Heart left ventricle (tissue), 16 donors: Measurements from ENCODE around the gene PTGR3. TPM values are rescaled to one million over a fixed set of nuclear protein-coding genes. Genes with fewer than 3 reads are reported as not detected.

Source experiments
- ATAC-seq, 4 donors: fragments of 200-7000 bp; cut with Tn5 transposase; one replicate each; pipeline ENCODE4 v1.9.1; 2020 to 2022; ENCODE audit warnings: moderate library complexity in 4 of 4, mild to moderate bottlenecking in 3 of 4, moderate number of reproducible peaks in 1 of 4
- DNase-seq, 5 donors: peaks; one replicate each; pipeline ENCODE4 v3.0.0-alpha.2; 2020
- H3K27ac ChIP-seq, 12 donors: fragments of 200-600 bp; sonication (generic) in 4 of 12; one replicate each; pipeline versions ENCODE4 v1.5.0 to v1.8.0; 2016 to 2022; ENCODE audit warnings: mild to moderate bottlenecking in 2 of 12
- H3K27me3 ChIP-seq, 9 donors: fragments of 200-600 bp; sonication (generic) in 2 of 9; one replicate each; pipeline versions ENCODE4 v1.5.1 to v1.8.0; 2016 to 2022; ENCODE audit warnings: mild to moderate bottlenecking in 3 of 9
- H3K36me3 ChIP-seq, 9 donors: fragments of 200-600 bp; sonication (generic) in 2 of 9; one replicate each; pipeline versions ENCODE4 v1.5.0 to v1.8.0; 2018 to 2022; ENCODE audit warnings: mild to moderate bottlenecking in 2 of 9
- H3K4me1 ChIP-seq, 12 donors: fragments of 200-600 bp; sonication (generic) in 4 of 12; one replicate each; pipeline versions ENCODE4 v1.5.0 to v1.8.0; 2016 to 2022; ENCODE audit warnings: mild to moderate bottlenecking in 3 of 12
- H3K4me3 ChIP-seq, 12 donors: fragments of 200-600 bp; sonication (generic) in 4 of 12; one replicate each; pipeline versions ENCODE4 v1.5.0 to v1.8.0; 2017 to 2022; ENCODE audit warnings: mild to moderate bottlenecking in 9 of 12, moderate library complexity in 4 of 12
- H3K9me3 ChIP-seq, 12 donors: fragments of 200-600 bp; sonication (generic) in 4 of 12; one replicate each; pipeline versions ENCODE4 v1.5.0 to v1.8.0; 2016 to 2022; ENCODE audit warnings: mild to moderate bottlenecking in 1 of 12
- POLR2A ChIP-seq, 2 donors: fragments of 450-650 bp; IDR thresholded peaks; one replicate each; pipeline ENCODE4 v1.6.1; 2017; ENCODE audit warnings: antibody characterized with exemption in 2 of 2, mild to moderate bottlenecking in 2 of 2, moderate library complexity in 2 of 2
- WGBS, 4 donors: extraction: QIAGEN DNeasy Blood & Tissue Kit in 2 of 4; methylation state at CpG; one replicate each; pipeline versions ENCODE4 v1.1.5 to v1.1.7; 2013 to 2018; 5-methylcytosine and 5-hydroxymethylcytosine counted together
- intact Hi-C, 10 donors: fragments of 100-400 bp; cut with DNase I; formaldehyde crosslinking; loops; one replicate each; pipeline versions ENCODE4 v1.11.1 to v1.14.2; 2022
- polyA plus RNA-seq, 2 donors: library from polyadenylated mRNA; stranded (reverse); fragments of 200-250 nt; gene quantifications; one replicate each; pipeline ENCODE4 v1.2.3, GENCODE V29; 2013
- total RNA-seq, 9 donors: library from RNA; depleted of rRNA in 2 of 9; stranded (reverse); fragments of >200 nt in 2 of 9; fragmentation: NEBNext Ultra II Directional in 3 of 9; extraction: Animal tissue kit (Norgen Biotek cat#: 25700) in 3 of 9; gene quantifications; one replicate each; pipeline versions ENCODE4 v1.1.0 to v1.2.4, GENCODE V29; 2016 to 2023
- TF ChIP-seq, protein P1 (sequence below), 12 donors: fragments of 200-600 bp; sonication (generic) in 4 of 12; IDR thresholded peaks; one replicate each; pipeline versions ENCODE4 v1.5.0 to v1.8.0; 2018 to 2022; ENCODE audit warnings: antibody characterized with exemption in 12 of 12, mild to moderate bottlenecking in 5 of 12
- donor health status: ischemic (EF 13 %, LVEDD 7.1; RV severe dilation, severe dysfunction).
- donor health status: healthy with polysubstance abuse.
- donor health status: DM: no; HTN: yes; CAD: no.
- donor health status: DM: no; HTN: no; CAD: no.
- donor health status: ischemic (EF 25% LVEDD 6.9; RV normal size, moderate dysfunction).
- donor health status: ischemic (EF 25% LVEDD 5.7; RV mildly dilated, moderate dysfunction).
- donor health status: healthy.
- donor health status: DM: yes; HTN: yes; CAD: no.
- donor health status: ischemic (EF 35%, LVEDD 5.7; RV mildly dilated, moderate dysfunction).
- donor health status: nonischemic (EF 11% LVEDD 7.7; RV severe dilation, severe dysfunction).
- donor health status: DM: yes; HTN: yes; CAD: no.
- donor health status: PGD.
- donor health status: ischemic (EF 29% LVEDD 5.4; RV normal size, mild dysfunction).
- donor health status: nonischemic (EF 23%, LVEDD 6.1; RV moderate dilation, normal function).

Gene PTGR3
- total and polyA plus RNA-seq, 11 donors: 13.6 to 58.2 (median 49.1) TPM

DNA sequence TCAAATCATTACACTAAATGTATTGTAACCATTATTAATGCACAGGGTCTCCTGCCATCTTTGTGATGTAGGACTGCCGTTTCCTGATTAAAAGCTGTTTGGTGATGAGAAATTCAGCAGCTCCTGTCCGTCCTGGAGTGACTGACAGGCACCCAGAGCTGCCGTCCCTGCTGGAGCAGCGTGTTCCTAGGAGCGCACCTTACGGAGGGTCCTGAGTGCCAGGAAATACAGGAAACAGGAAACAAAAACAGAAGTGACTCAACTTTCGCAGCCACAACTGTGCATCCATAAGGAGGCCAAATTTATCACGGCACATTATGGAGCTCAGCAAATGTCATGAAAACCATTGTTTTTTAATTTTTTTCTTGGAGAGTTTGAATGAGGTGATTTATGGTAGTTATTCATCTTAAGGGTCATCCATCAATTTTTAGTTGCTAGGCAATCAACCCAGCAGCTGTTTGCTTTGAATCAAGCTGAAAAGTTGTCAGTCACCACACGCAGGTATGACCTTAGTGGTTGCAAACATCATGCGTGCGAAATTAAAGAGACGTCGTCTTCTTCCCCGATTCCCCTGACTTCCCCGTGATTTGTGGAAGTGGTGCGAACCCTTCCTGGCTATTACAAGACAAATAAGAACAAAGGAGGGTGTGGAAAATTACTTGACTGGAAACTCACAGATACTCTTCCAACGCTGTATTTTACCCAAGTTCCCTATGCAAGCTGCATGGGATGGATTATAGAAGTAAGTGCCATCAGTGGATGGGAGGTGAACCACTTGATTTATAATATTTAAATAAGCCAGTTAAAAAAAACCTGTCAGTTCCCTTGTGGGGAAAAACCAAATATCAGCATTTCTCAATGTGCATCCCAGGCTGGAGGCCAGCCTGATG, 21.5 kb upstream of the PTGR3 start:
- peak in 2 of 4 donors; percentile 48 to 76 for ATAC-seq
- intact Hi-C loops: no loop called here
- H3K4me3 ChIP-seq: no peak overlapping the region

GRCh38 chr18:75229437-75229836, 20.5 kb upstream of the PTGR3 start:
- no peak overlapping the region for H3K4me3 ChIP-seq
- intact Hi-C loops: no loop called here

More for the DNA sequence above, 21.5 kb upstream of the PTGR3 start:
- no peaks in the 10 kb centered on the region for H3K9me3 ChIP-seq
- no peaks in the 10 kb centered on the region for H3K27me3 ChIP-seq
- WGBS, 4 donors: 62 to 76% (median 70%) methylated on average over 17 of the region's 17 CpGs
- H3K4me1 ChIP-seq: peaks cover 0 to 54% (median 42%) of the 10 kb centered on the region in 12 donors
- H3K36me3 ChIP-seq: peaks cover 0 to 3% (median 0%) of the 10 kb centered on the region in 9 donors
- H3K27ac ChIP-seq: peak overlapping the region in 11 of 12 donors; percentile 25 to 77 (median 41)
- DNase-seq: no peak
- no peak for TF ChIP-seq POLR2A (IDR thresholded peaks at IDR 0.05)
- TF ChIP-seq, protein P1, sequence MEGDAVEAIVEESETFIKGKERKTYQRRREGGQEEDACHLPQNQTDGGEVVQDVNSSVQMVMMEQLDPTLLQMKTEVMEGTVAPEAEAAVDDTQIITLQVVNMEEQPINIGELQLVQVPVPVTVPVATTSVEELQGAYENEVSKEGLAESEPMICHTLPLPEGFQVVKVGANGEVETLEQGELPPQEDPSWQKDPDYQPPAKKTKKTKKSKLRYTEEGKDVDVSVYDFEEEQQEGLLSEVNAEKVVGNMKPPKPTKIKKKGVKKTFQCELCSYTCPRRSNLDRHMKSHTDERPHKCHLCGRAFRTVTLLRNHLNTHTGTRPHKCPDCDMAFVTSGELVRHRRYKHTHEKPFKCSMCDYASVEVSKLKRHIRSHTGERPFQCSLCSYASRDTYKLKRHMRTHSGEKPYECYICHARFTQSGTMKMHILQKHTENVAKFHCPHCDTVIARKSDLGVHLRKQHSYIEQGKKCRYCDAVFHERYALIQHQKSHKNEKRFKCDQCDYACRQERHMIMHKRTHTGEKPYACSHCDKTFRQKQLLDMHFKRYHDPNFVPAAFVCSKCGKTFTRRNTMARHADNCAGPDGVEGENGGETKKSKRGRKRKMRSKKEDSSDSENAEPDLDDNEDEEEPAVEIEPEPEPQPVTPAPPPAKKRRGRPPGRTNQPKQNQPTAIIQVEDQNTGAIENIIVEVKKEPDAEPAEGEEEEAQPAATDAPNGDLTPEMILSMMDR (IDR thresholded peaks at IDR 0.05): no peak

GRCh38 chr18:75228967-75229366, 20.0 kb upstream of the PTGR3 start:
- Histone ChIP-seq H3K27ac (peak overlapping the region in 1 of 12 donors; percentile 12), H3K27me3 (no peaks in the 10 kb centered on the region), H3K4me3 (no peak overlapping the region), H3K4me1 (peaks cover 0 to 55% (median 44%) of the 10 kb centered on the region in 12 donors), H3K36me3 (peaks cover 0 to 3% (median 0%) of the 10 kb centered on the region in 9 donors), H3K9me3 (no peaks in the 10 kb centered on the region)
- no peak for TF ChIP-seq POLR2A (IDR thresholded peaks at IDR 0.05)
- TF ChIP-seq, protein P1 (IDR thresholded peaks at IDR 0.05): no peak
- intact Hi-C loops: no loop called here
- DNase-seq: no peak
- 85 to 92% (median 89%) methylated on average over 9 of the region's 9 CpGs for WGBS, 4 donors
- peak in 1 of 4 donors; percentile 22 for ATAC-seq

More at GRCh38 chr18:75229437-75229836, 20.5 kb upstream of the PTGR3 start:
- ATAC-seq: no peak
- TF ChIP-seq POLR2A (IDR thresholded peaks at IDR 0.05): no peak
- TF ChIP-seq, protein P1 (IDR thresholded peaks at IDR 0.05): no peak
- H3K4me1 ChIP-seq: peaks cover 0 to 54% (median 44%) of the 10 kb centered on the region in 12 donors
- H3K9me3 ChIP-seq: no peaks in the 10 kb centered on the region
- H3K36me3 ChIP-seq: peaks cover 0 to 3% (median 0%) of the 10 kb centered on the region in 9 donors
- H3K27me3 ChIP-seq: no peaks in the 10 kb centered on the region
- H3K27ac ChIP-seq: peak overlapping the region in 5 of 12 donors; percentile 28 to 77 (median 52)
- DNase-seq: no peak
- 89 to 97% (median 94%) methylated on average over 8 of the region's 8 CpGs for WGBS, 4 donors
